A549 (cell line): Measurements from ENCODE around the gene FBXO5.

Source experiments
- CEBPB ChIP-seq, 2 experiments: fragments of >200 bp in 1 of 2; sonication (Bioruptor Twin) in 1 of 2; formaldehyde crosslinking in 1 of 2; IDR thresholded peaks; 2 replicates each; pipeline ENCODE4 v1.6.1; 2012 to 2016
- HDAC2 ChIP-seq: fragments of 200-600 bp; sonication (generic); IDR thresholded peaks from 2 replicates; pipeline ENCODE4 v1.6.1; 2016
- HOXB13 ChIP-seq: fragments of 250-450 bp; sonication (Bioruptor Pico); IDR thresholded peaks from 2 replicates; pipeline ENCODE4 v1.5.0; 2020; ENCODE audit warnings: low read depth, mild to moderate bottlenecking, moderate library complexity

DNA sequence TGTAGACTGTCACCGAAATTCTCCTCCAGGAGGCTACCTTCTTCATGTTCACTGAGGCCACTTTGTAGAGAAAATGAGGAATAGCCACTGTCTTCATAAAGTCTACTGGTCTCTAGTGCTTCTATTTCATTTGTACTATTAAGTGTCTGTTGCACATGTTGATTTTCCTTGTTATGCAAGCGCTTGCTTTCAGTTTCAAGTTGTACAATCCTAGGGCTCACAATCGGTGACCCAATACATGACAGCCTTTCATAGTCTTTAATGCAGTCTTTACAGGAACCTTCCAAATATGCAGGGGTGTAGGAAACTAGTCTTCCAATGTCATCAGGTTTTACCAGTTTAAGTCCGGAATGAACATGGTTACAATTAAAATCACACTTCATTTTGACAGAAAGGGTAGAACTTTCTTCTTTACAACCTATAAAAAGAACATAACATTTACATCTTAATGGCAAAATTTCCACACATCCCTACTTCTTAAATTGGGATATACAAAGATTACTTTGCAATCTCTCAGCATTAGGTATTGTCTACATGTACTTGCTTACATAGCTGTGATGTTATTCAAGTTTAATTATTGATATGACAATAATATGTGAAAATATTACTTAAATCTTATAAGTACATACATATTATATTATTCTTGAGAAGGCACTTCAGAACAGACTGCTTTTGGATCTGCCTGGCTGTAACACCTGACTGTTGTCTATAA lies 7.5 kb downstream of the FBXO5 start:
- TF ChIP-seq CEBPB (IDR thresholded peaks at IDR 0.05), result no peak
- TF ChIP-seq HOXB13 (CRISPR knock-in tag), result no peak
- no peak for TF ChIP-seq HDAC2
